H1 (cell line): Measurements from ENCODE around the gene HOXA10. TPM values are rescaled to one million over a fixed set of nuclear protein-coding genes. Genes with fewer than 3 reads are reported as not detected.

ENCODE experiments used
- CTCF ChIA-PET: fragments of 300-600 bp; sonication (Branson Sonifier 250); formaldehyde crosslinking; loops from one replicate; lab custom pipeline; 2021; ENCODE audit not compliant: partially characterized antibody; lab: Charles Lee
- POLR2A ChIA-PET: fragments of 300-600 bp; sonication (Branson Sonifier 250); formaldehyde crosslinking; loops from one replicate; lab custom pipeline; 2021; ENCODE audit warnings: inconsistent platforms; ENCODE audit not compliant: partially characterized antibody; lab: Charles Lee
- DNase-seq, 2 experiments: peaks; one replicate each; pipeline versions ENCODE4 v3.0.0 to v3.0.0-alpha.2; 2010 to 2022; ENCODE audit warnings: low spot score in 2 of 2, low read depth in 1 of 2, mixed read lengths in 1 of 2
- FAIRE-seq: peaks from 2 replicates; lab custom pipeline; 2011; peaks lifted over from hg19 to GRCh38; lab: Jason Lieb, UNC
- H2AFZ ChIP-seq: 2 replicates; pipeline ENCODE4 v1.8.1; 2012; ENCODE audit warnings: low read length, inconsistent platforms
- H2AK5ac ChIP-seq: 2 replicates; pipeline ENCODE4 v1.6.1; 2013; ENCODE audit warnings: low read depth, low read length
- H2BK120ac ChIP-seq: replicated peaks from 2 replicates; pipeline ENCODE3; 2013; ENCODE audit warnings: low read depth, low read length, inconsistent platforms
- H2BK12ac ChIP-seq: 2 replicates; pipeline ENCODE4 v1.6.1; 2013; ENCODE audit warnings: low read depth, low read length
- H2BK15ac ChIP-seq: 2 replicates; pipeline ENCODE4 v1.6.1; 2013; ENCODE audit warnings: low read length
- H2BK20ac ChIP-seq: 2 replicates; pipeline ENCODE4 v1.6.1; 2013; ENCODE audit warnings: low read length
- H2BK5ac ChIP-seq: 2 replicates; pipeline ENCODE4 v1.6.1; 2013; ENCODE audit warnings: low read depth, low read length
- H3K14ac ChIP-seq: 2 replicates; pipeline ENCODE4 v1.6.1; 2013; ENCODE audit warnings: inconsistent platforms; ENCODE audit not compliant: insufficient read length
- H3K18ac ChIP-seq: 2 replicates; pipeline ENCODE4 v1.6.1; 2013; ENCODE audit warnings: low read length; ENCODE audit errors: extremely low read depth
- H3K23ac ChIP-seq: 2 replicates; pipeline ENCODE4 v1.6.1; 2013; ENCODE audit warnings: inconsistent platforms; ENCODE audit not compliant: insufficient read length
- H3K23me2 ChIP-seq: 2 replicates; pipeline ENCODE4 v1.6.1; 2013; ENCODE audit warnings: low read depth, low read length
- H3K27ac ChIP-seq: 2 replicates; pipeline ENCODE4 v1.6.1; 2011; ENCODE audit warnings: low read depth, low read length, inconsistent platforms
- H3K27me3 ChIP-seq, 4 experiments: replicated peaks in 1 of 4; 1 replicate in 1 of 4; 2 replicates in 3 of 4; pipeline versions ENCODE4 v1.6.1 to v1.8.1; 2011 to 2013; ENCODE audit warnings: low read length in 3 of 4, mild to moderate bottlenecking in 3 of 4, inconsistent platforms in 2 of 4, mixed read lengths in 2 of 4, moderate library complexity in 1 of 4; ENCODE audit not compliant: control insufficient read depth in 3 of 4, insufficient read depth in 3 of 4; ENCODE audit errors: extremely low read depth in 1 of 4
- H3K36me3 ChIP-seq, 4 experiments: 2 replicates each; pipeline versions ENCODE4 v1.6.1 to v1.8.1; 2011 to 2013; ENCODE audit warnings: mild to moderate bottlenecking in 4 of 4, low read length in 3 of 4, moderate library complexity in 2 of 4, control low read depth in 1 of 4, inconsistent platforms in 1 of 4; ENCODE audit not compliant: insufficient read depth in 4 of 4, control insufficient read depth in 2 of 4
- H3K4ac ChIP-seq: replicated peaks from 2 replicates; pipeline ENCODE3; 2013; ENCODE audit warnings: low read length, low read depth, mixed read lengths, inconsistent platforms; ENCODE audit not compliant: insufficient read length
- H3K4me1 ChIP-seq, 4 experiments: replicated peaks in 1 of 4; 1 replicate in 1 of 4; 2 replicates in 3 of 4; pipeline versions ENCODE4 v1.6.1 to v1.8.1; 2011 to 2013; ENCODE audit warnings: low read length in 3 of 4, inconsistent platforms in 2 of 4, mixed read lengths in 1 of 4; ENCODE audit not compliant: insufficient read depth in 4 of 4, control insufficient read depth in 3 of 4
- H3K4me2 ChIP-seq, 2 experiments: 2 replicates each; pipeline versions ENCODE4 v1.6.1 to v1.8.1; 2011 to 2013; ENCODE audit warnings: low read depth in 2 of 2, low read length in 2 of 2, control low read depth in 1 of 2, inconsistent platforms in 1 of 2, mild to moderate bottlenecking in 1 of 2; ENCODE audit not compliant: insufficient read depth in 1 of 2
- H3K4me3 ChIP-seq, 4 experiments: fragments of 200-600, 300-600 bp in 1 of 4; sonication (generic), shearing (Covaris generic), sonication (Bioruptor Twin) in 1 of 4; 2 replicates each; pipeline versions ENCODE4 v1.5.1 to v1.8.1; 2011 to 2016; ENCODE audit warnings: low read length in 4 of 4, low read depth in 3 of 4, control low read depth in 2 of 4, inconsistent platforms in 2 of 4, mild to moderate bottlenecking in 2 of 4, mixed read lengths in 1 of 4, moderate library complexity in 1 of 4; ENCODE audit not compliant: insufficient read depth in 2 of 4; ENCODE audit errors: extremely low read depth in 1 of 4
- H3K56ac ChIP-seq: replicated peaks from 2 replicates; pipeline ENCODE3; 2013; ENCODE audit warnings: low read depth, mild to moderate bottlenecking, mixed read lengths, low read length, inconsistent platforms; ENCODE audit not compliant: insufficient read length
- H3K79me1 ChIP-seq: 2 replicates; pipeline ENCODE4 v1.6.1; 2013; ENCODE audit warnings: low read depth, low read length, control low read depth
- H3K79me2 ChIP-seq, 2 experiments: 2 replicates each; pipeline versions ENCODE4 v1.6.1 to v1.8.1; 2012 to 2013; ENCODE audit warnings: low read length in 2 of 2, mild to moderate bottlenecking in 2 of 2, inconsistent platforms in 1 of 2; ENCODE audit not compliant: insufficient read depth in 2 of 2, control insufficient read depth in 1 of 2
- H3K9ac ChIP-seq, 4 experiments: replicated peaks in 1 of 4; 1 replicate in 1 of 4; 2 replicates in 3 of 4; pipeline versions ENCODE4 v1.6.1 to v1.8.1; 2011 to 2013; ENCODE audit warnings: low read depth in 3 of 4, low read length in 3 of 4, control low read depth in 2 of 4, mild to moderate bottlenecking in 2 of 4, moderate library complexity in 2 of 4, inconsistent platforms in 1 of 4; ENCODE audit errors: extremely low read depth in 1 of 4
- H3K9me3 ChIP-seq, 2 experiments: 2 replicates each; pipeline versions ENCODE4 v1.6.1 to v1.8.1; 2012 to 2013; ENCODE audit warnings: mild to moderate bottlenecking in 2 of 2, moderate library complexity in 2 of 2, control low read depth in 1 of 2, inconsistent platforms in 1 of 2, low read depth in 1 of 2, low read length in 1 of 2, mixed read lengths in 1 of 2; ENCODE audit not compliant: insufficient read depth in 2 of 2
- H4K20me1 ChIP-seq, 2 experiments: replicated peaks in 1 of 2; 2 replicates each; pipeline versions ENCODE3 to v1.8.1; 2011 to 2013; ENCODE audit warnings: inconsistent platforms in 2 of 2, low read length in 2 of 2, mild to moderate bottlenecking in 1 of 2; ENCODE audit not compliant: insufficient read depth in 2 of 2, control insufficient read depth in 1 of 2
- H4K5ac ChIP-seq: 2 replicates; pipeline ENCODE4 v1.6.1; 2013; ENCODE audit warnings: low read length, low read depth, mixed read lengths, inconsistent platforms; ENCODE audit not compliant: insufficient read length
- H4K8ac ChIP-seq: 2 replicates; pipeline ENCODE4 v1.8.0; 2013; ENCODE audit warnings: mild to moderate bottlenecking, moderate library complexity, low read length, inconsistent platforms; ENCODE audit not compliant: insufficient read depth; ENCODE audit errors: extremely low read depth
- H4K91ac ChIP-seq: replicated peaks from 2 replicates; pipeline ENCODE3; 2013; ENCODE audit warnings: low read length, mixed read lengths, inconsistent platforms; ENCODE audit not compliant: insufficient read length
- CBX8 ChIP-seq: fragments of 300-800, 300-1000 bp; sonication (generic); IDR thresholded peaks from 2 replicates; pipeline ENCODE4 v1.7.1; 2016; ENCODE audit warnings: low read depth, low read length, borderline replicate concordance
- RAD21 ChIP-seq, 2 experiments: IDR thresholded peaks in 1 of 2; conservative IDR thresholded peaks in 1 of 2; 2 replicates each; pipeline ENCODE4 v1.6.1; 2011; ENCODE audit warnings: low read depth in 2 of 2, low read length in 2 of 2, improper control_type of control experiment in 1 of 2, inconsistent platforms in 1 of 2, mild to moderate bottlenecking in 1 of 2, moderate library complexity in 1 of 2
- SUZ12 ChIP-seq: fragments of 200-600 bp; sonication (generic); IDR thresholded peaks from 2 replicates; pipeline ENCODE4 v1.6.1; 2012; ENCODE audit warnings: mild to moderate bottlenecking, inconsistent platforms, low read length, moderate library complexity, mixed read lengths
- WGBS, 2 experiments: shearing (Covaris generic) in 1 of 2; methylation state at CpG; one replicate each; pipeline versions ENCODE4 v1.1.6 to v1.1.7; 2013 to 2015; ENCODE audit warnings: low lambda C conversion rate in 2 of 2, mixed read lengths in 2 of 2, inconsistent platforms in 1 of 2, low coverage in 1 of 2, missing lambda C conversion rate in 1 of 2; ENCODE audit not compliant: insufficient replicate concordance in 2 of 2, insufficient coverage in 1 of 2, insufficient read length in 1 of 2; ENCODE audit errors: extremely low coverage in 1 of 2, missing lambda C conversion rate in 1 of 2; 5-methylcytosine and 5-hydroxymethylcytosine counted together
- long read RNA-seq, 2 experiments: library from RNA in 1 of 2; library from capped mRNA in 1 of 2; stranded (forward); transcript quantifications; one replicate each; pipeline ENCODE4 v2.0.0, GENCODE V29; 2021; ENCODE audit warnings: inconsistent platforms in 1 of 2
- polyA minus RNA-seq, 3 experiments: library from RNA; depleted of rRNA, polyadenylated mRNA; stranded (reverse); fragments of >200 nt; gene quantifications; 1 replicate in 2 of 3; 2 replicates in 1 of 3; pipeline ENCODE4 v1.2.3, GENCODE V29; 2011
- polyA plus RNA-seq, 7 experiments: library from polyadenylated mRNA; depleted of rRNA in 3 of 7; stranded (reverse) in 5 of 7; unstranded in 2 of 7; fragments of >200 nt in 5 of 7; fragments of 200-250 nt in 2 of 7; gene quantifications; 1 replicate in 5 of 7; 2 replicates in 1 of 7; 4 replicates in 1 of 7; pipeline versions ENCODE4 v1.2.1 to v1.2.3, GENCODE V29; 2011 to 2013; ENCODE audit warnings: missing spikeins in 2 of 7, mixed read lengths in 2 of 7
- total RNA-seq: library from RNA; stranded (reverse); fragmentation: NEBNext Ultra II Directional; extraction: Animal tissue kit (Norgen Biotek cat#: 25700); gene quantifications from 2 replicates; pipeline ENCODE4 v1.2.1, GENCODE V29; 2021

Gene HOXA10
- total RNA-seq (not detected in 2 replicates), polyA plus RNA-seq (2011; rRNA removed) (not detected in 2 replicates), polyA minus RNA-seq (2011; rRNA and poly(A)+ RNA removed) (not detected in 2 replicates)
- polyA plus RNA-seq (2011; cell fraction: cytosol; rRNA removed) = not detected
- polyA plus RNA-seq (2011; cell fraction: nucleus; rRNA removed) = not detected
- not detected in 4 replicates for polyA plus RNA-seq (2012, experiment 1 of 2)
- not detected for polyA plus RNA-seq (2012, experiment 2 of 2)
- not detected for polyA plus RNA-seq (2013, experiment 1 of 2)
- not detected for polyA plus RNA-seq (2013, experiment 2 of 2)
- polyA minus RNA-seq (2011; cell fraction: cytosol; rRNA and poly(A)+ RNA removed) = not detected
- not detected for polyA minus RNA-seq (2011; cell fraction: nucleus; rRNA and poly(A)+ RNA removed)
- long read RNA-seq, experiment 1 = 0 reads
- long read RNA-seq, experiment 2 = 0 reads

DNA sequence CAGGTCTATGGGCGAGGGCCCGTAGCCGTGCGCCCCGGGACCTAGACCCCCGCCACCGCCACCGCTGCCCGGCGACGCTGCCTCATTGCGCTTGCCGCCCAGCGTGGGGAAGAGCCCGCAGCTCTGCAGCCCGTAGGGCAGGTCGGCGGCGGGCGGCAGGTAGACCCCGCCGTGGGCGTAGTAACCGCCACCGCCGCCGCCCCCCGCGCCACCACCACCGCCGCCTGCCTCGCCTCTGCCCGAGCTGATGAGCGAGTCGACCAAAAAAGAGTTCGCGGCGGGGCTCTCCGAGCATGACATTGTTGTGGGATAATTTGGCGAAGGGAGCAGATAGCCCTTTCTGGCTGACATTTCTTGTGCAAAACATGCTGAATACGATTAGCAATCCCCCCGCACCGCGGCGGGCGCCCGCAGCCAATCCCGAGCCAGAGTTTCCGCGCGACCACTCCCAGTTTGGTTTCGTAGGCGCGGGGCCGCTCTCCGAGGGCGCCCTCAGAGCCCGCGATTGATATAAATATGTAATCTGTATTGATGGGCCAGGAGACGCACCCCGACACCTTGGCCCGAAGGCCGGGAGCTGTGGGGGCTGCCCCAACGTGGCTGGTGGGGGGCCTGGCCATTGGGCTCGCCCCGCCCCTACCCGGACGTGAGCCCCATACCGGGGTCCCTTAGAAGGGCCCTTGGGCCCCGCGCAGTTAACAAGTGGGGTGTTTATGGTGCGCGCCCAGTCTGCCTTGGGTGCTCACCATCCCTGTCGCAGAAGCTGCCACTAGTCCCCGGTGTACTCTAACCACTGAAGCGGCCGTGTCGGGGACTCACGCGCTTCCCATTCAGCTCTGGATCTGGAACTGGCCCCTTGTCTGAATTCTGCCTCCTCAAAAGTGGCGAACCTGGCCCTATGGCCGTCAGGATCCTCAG is at the start of gene HOXA10:
Gene HOXA10, minus strand, starts transcription at position 365 of the 918 bp plus-strand sequence. Its CDS starts 14 bp downstream, at position 351.
- no peak within 1 kb of the TSS for H3K4ac ChIP-seq
- H2BK20ac ChIP-seq = no peak within 1 kb of the TSS
- no peak within 1 kb of the TSS for H2AFZ ChIP-seq
- no peak within 1 kb of the TSS for H3K23ac ChIP-seq
- H4K20me1 ChIP-seq = peaks cover 36 to 57% of the 10 kb centered on the region in 2 experiments
- H3K36me3 ChIP-seq = peaks cover 0 to 18% (median 0%) of the 10 kb centered on the region in 4 experiments; a peak in 1 of 8 replicates
- H2BK5ac ChIP-seq = no peak within 1 kb of the TSS
- H3K4me2 ChIP-seq = peak within 1 kb of the TSS; percentile 19 to 46; a peak in 3 of 4 replicates
- TF ChIP-seq SUZ12 (peak; percentile 25), RAD21 (IDR thresholded peaks at IDR 0.05 in 1 of 2, conservative IDR thresholded peaks at IDR 0.05 in 1 of 2; ENCODE audit: low read depth in 2 of 2, low read length in 2 of 2) (no peak), CBX8 (0 out of 2 replicates have a peak, but pooled peaks have one; percentile 16)
- H3K4me1 ChIP-seq = peaks cover 4 to 11% (median 5%) of the 10 kb centered on the region in 4 experiments; a peak in 5 of 7 replicates
- H3K18ac ChIP-seq = no peak within 1 kb of the TSS; the same call in 1 of the 2 replicates
- H3K56ac ChIP-seq = no peak within 1 kb of the TSS
- FAIRE-seq (no peak), DNase-seq (peak in 1 of 2 experiments; percentile 69)
- WGBS, 2 experiments = 10% methylated on average over 53 of the region's 82 CpGs; no CpG with 5 or more reads in 1 of the 2 experiments
- peak within 1 kb of the TSS in 1 of 4 experiments; percentile 36; a peak in 2 of 8 replicates for H3K4me3 ChIP-seq
- no peaks in the 10 kb centered on the region; a peak in 1 of 4 replicates for H3K9me3 ChIP-seq
- CTCF ChIA-PET = interaction anchor here (0.8 to 5.4 kb wide), 6 partner anchors 9 to 30 kb away, joined by 3 to 20 read pairs (median 4); partner anchors contain the start of genes HOXA11, HOXA5 and HOXA9
- H3K27me3 ChIP-seq = peaks cover 95 to 100% (median 99%) of the 10 kb centered on the region in 4 experiments
- no peak within 1 kb of the TSS for H2BK120ac ChIP-seq
- no peak within 1 kb of the TSS for H3K14ac ChIP-seq
- H4K5ac ChIP-seq = no peak within 1 kb of the TSS
- H3K79me2 ChIP-seq = no peaks in the 10 kb centered on the region
- H2AK5ac ChIP-seq = no peak within 1 kb of the TSS
- no peak within 1 kb of the TSS for H2BK15ac ChIP-seq
- no peaks in the 10 kb centered on the region for H3K79me1 ChIP-seq
- peak within 1 kb of the TSS; percentile 62; the same call in 1 of the 2 replicates for H4K8ac ChIP-seq
- no peak within 1 kb of the TSS for H3K9ac ChIP-seq
- H2BK12ac ChIP-seq = no peak within 1 kb of the TSS
- H3K27ac ChIP-seq = no peak within 1 kb of the TSS
- H4K91ac ChIP-seq = no peak within 1 kb of the TSS
- POLR2A ChIA-PET = no interaction called here
- H3K23me2 ChIP-seq = no peaks in the 10 kb centered on the region; the same call in 1 of the 2 replicates
